WTC11 (cell line): ENCODE measurements around the gene MTREX. TPM values are rescaled to one million over a fixed set of nuclear protein-coding genes. Genes with fewer than 3 reads are reported as not detected.

Source experiments
- ATAC-seq: fragments of 200-7000 bp; cut with Tn5 transposase; 2 replicates; pipeline ENCODE4 v1.10.0; 2021; ENCODE audit warnings: mild to moderate bottlenecking, moderate library complexity
- CTCF ChIA-PET: fragments of 300-600 bp; sonication (Branson Sonifier 250); formaldehyde crosslinking; loops from one replicate; lab custom pipeline; 2021; ENCODE audit warnings: antibody characterized with exemption; lab: Charles Lee
- POLR2A ChIA-PET: fragments of 350-600 bp; sonication (Branson Sonifier 250); formaldehyde crosslinking; loops from one replicate; lab custom pipeline; 2021; ENCODE audit warnings: antibody characterized with exemption; lab: Charles Lee
- DNase-seq: peaks from one replicate; pipeline ENCODE4 v3.0.0; 2021; ENCODE audit warnings: low spot score
- H3K27ac Mint-ChIP-seq: 2 replicates; pipeline ENCODE4 v1.8.0; 2021; ENCODE audit warnings: mixed read lengths
- H3K27me3 Mint-ChIP-seq: 2 replicates; pipeline ENCODE4 v1.8.0; 2021; ENCODE audit warnings: low read depth, mild to moderate bottlenecking, moderate library complexity, mixed read lengths
- H3K36me3 Mint-ChIP-seq: 2 replicates; pipeline ENCODE4 v1.8.0; 2021; ENCODE audit warnings: mixed read lengths
- H3K4me1 Mint-ChIP-seq: 2 replicates; pipeline ENCODE4 v1.8.0; 2022; ENCODE audit warnings: mixed read lengths
- H3K4me3 Mint-ChIP-seq: 2 replicates; pipeline ENCODE4 v1.8.0; 2021; ENCODE audit warnings: mild to moderate bottlenecking, moderate library complexity, mixed read lengths
- H3K9me3 Mint-ChIP-seq: 2 replicates; pipeline ENCODE4 v1.8.0; 2021; ENCODE audit warnings: mixed read lengths
- ELF4 ChIP-seq: sonication (generic); formaldehyde crosslinking; IDR thresholded peaks from 2 replicates; pipeline ENCODE4 v1.8.1; 2022; ENCODE audit warnings: low read depth, mild to moderate bottlenecking, moderate library complexity, missing genetic modification reagents
- NR1H2 ChIP-seq: sonication (generic); formaldehyde crosslinking; IDR thresholded peaks from 2 replicates; pipeline ENCODE4 v1.9.0; 2021; ENCODE audit warnings: mild to moderate bottlenecking, moderate library complexity, missing genetic modification reagents
- TP53 ChIP-seq: sonication (generic); formaldehyde crosslinking; IDR thresholded peaks from 2 replicates; pipeline ENCODE4 v1.8.1; 2023; ENCODE audit warnings: mild to moderate bottlenecking, missing genetic modification reagents
- ZNF219 ChIP-seq: sonication (generic); formaldehyde crosslinking; IDR thresholded peaks from 2 replicates; pipeline ENCODE4 v1.8.0; 2023; ENCODE audit warnings: missing genetic modification reagents, mild to moderate bottlenecking, borderline replicate concordance
- ZNF232 ChIP-seq: sonication (generic); formaldehyde crosslinking; IDR thresholded peaks from 2 replicates; pipeline ENCODE4 v1.8.0; 2022; ENCODE audit warnings: mild to moderate bottlenecking, missing genetic modification reagents
- ZNF396 ChIP-seq: fragments of 250-450 bp; sonication (Bioruptor Pico); IDR thresholded peaks from 2 replicates; pipeline ENCODE4 v1.8.0; 2021; ENCODE audit warnings: mild to moderate bottlenecking, moderate library complexity, borderline replicate concordance
- ZNF423 ChIP-seq: fragments of 250-450 bp; sonication (Bioruptor Pico); IDR thresholded peaks from 2 replicates; pipeline ENCODE4 v2.1.2; 2022; ENCODE audit warnings: mild to moderate bottlenecking, moderate library complexity
- total RNA-seq: library from RNA; stranded (reverse); gene quantifications from 3 replicates; pipeline ENCODE4 v1.2.3, GENCODE V29; 2021
- TF ChIP-seq, protein P1 (sequence below): sonication (generic); formaldehyde crosslinking; IDR thresholded peaks from 2 replicates; pipeline ENCODE4 v1.8.0; 2023; ENCODE audit warnings: missing genetic modification reagents
- TF ChIP-seq, protein P2 (sequence below): fragments of 250-450 bp; sonication (Bioruptor Pico); IDR thresholded peaks from 2 replicates; pipeline ENCODE4 v2.1.2; 2022; ENCODE audit warnings: mild to moderate bottlenecking, moderate library complexity
- TF ChIP-seq, protein P3 (sequence below): sonication (generic); formaldehyde crosslinking; IDR thresholded peaks from 2 replicates; pipeline ENCODE4 v1.8.1; 2023; ENCODE audit warnings: mild to moderate bottlenecking, missing genetic modification reagents, moderate library complexity
- TF ChIP-seq, protein P4 (sequence below): sonication (generic); formaldehyde crosslinking; IDR thresholded peaks from 2 replicates; pipeline ENCODE4 v1.8.1; 2022; ENCODE audit warnings: missing genetic modification reagents, borderline replicate concordance
- TF ChIP-seq, protein P5 (sequence below): sonication (generic); formaldehyde crosslinking; IDR thresholded peaks from 2 replicates; pipeline ENCODE4 v1.8.1; 2023; ENCODE audit warnings: mild to moderate bottlenecking, moderate library complexity, missing genetic modification reagents
- TF ChIP-seq, protein P6 (sequence below): sonication (generic); formaldehyde crosslinking; IDR thresholded peaks from 2 replicates; pipeline ENCODE4 v1.8.1; 2023; ENCODE audit warnings: mild to moderate bottlenecking, missing genetic modification reagents

MTREX gene
- total RNA-seq, 1 experiment from 2014 or later, result 110 TPM

DNA sequence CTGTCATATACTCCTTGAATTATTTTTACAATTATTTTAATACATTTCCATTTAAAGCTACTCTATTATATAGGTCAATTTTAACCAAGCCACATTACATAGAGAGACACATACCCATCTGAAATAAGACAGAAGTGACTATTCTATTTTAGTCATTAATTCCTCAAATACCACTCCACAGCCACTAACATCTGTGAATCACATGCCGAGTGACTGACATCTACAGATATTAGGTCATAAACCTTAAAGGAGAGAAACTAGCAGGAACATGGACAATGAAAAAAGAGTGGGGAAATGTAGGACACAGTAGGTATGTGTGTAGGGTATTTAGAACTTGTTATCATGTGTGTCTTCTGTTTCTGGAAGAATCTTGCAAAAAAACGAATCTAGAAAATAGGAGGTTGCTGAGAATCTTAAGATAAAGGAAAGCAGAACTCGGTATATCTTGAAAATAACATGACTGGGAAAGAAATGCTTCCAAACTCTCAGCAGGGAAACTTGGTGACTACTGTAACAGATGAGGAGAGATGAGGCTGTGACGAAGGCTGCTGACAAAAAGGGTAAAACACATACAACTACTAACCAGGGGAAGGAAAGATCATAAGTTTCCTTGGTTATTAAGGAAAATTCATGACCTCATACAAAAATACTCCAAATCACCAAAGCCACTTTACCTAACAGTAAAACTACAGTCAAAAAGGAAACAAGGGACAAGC lies 142.4 kb downstream of the MTREX start:
- no peaks in the 10 kb centered on the region for H3K9me3 Mint-ChIP-seq
- no peaks in the 10 kb centered on the region for H3K27me3 Mint-ChIP-seq
- H3K36me3 Mint-ChIP-seq, result peaks cover 5% of the 10 kb centered on the region; the same call in 1 of the 2 replicates
- CTCF ChIA-PET, result no interaction called here
- H3K4me1 Mint-ChIP-seq, result peaks cover 42% of the 10 kb centered on the region
- ATAC-seq, result no peak
- peak overlapping the region; percentile 15 for H3K27ac Mint-ChIP-seq
- TF ChIP-seq, protein P1, sequence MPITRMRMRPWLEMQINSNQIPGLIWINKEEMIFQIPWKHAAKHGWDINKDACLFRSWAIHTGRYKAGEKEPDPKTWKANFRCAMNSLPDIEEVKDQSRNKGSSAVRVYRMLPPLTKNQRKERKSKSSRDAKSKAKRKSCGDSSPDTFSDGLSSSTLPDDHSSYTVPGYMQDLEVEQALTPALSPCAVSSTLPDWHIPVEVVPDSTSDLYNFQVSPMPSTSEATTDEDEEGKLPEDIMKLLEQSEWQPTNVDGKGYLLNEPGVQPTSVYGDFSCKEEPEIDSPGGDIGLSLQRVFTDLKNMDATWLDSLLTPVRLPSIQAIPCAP (CRISPR knock-in tag), result no peak
- TF ChIP-seq, protein P2, sequence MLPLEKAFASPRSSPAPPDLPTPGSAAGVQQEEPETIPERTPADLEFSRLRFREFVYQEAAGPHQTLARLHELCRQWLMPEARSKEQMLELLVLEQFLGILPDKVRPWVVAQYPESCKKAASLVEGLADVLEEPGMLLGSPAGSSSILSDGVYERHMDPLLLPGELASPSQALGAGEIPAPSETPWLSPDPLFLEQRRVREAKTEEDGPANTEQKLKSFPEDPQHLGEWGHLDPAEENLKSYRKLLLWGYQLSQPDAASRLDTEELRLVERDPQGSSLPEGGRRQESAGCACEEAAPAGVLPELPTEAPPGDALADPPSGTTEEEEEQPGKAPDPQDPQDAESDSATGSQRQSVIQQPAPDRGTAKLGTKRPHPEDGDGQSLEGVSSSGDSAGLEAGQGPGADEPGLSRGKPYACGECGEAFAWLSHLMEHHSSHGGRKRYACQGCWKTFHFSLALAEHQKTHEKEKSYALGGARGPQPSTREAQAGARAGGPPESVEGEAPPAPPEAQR (CRISPR knock-in tag), result no peak
- TF ChIP-seq, protein P3, sequence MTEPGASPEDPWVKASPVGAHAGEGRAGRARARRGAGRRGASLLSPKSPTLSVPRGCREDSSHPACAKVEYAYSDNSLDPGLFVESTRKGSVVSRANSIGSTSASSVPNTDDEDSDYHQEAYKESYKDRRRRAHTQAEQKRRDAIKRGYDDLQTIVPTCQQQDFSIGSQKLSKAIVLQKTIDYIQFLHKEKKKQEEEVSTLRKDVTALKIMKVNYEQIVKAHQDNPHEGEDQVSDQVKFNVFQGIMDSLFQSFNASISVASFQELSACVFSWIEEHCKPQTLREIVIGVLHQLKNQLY (CRISPR knock-in tag), result no peak
- no peak for TF ChIP-seq NR1H2 (CRISPR knock-in tag)
- no peak for TF ChIP-seq TP53 (CRISPR knock-in tag)
- TF ChIP-seq, protein P4, sequence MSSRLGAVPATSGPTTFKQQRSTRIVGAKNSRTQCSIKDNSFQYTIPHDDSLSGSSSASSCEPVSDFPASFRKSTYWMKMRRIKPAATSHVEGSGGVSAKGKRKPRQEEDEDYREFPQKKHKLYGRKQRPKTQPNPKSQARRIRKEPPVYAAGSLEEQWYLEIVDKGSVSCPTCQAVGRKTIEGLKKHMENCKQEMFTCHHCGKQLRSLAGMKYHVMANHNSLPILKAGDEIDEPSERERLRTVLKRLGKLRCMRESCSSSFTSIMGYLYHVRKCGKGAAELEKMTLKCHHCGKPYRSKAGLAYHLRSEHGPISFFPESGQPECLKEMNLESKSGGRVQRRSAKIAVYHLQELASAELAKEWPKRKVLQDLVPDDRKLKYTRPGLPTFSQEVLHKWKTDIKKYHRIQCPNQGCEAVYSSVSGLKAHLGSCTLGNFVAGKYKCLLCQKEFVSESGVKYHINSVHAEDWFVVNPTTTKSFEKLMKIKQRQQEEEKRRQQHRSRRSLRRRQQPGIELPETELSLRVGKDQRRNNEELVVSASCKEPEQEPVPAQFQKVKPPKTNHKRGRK (CRISPR knock-in tag), result no peak
- POLR2A ChIA-PET, result no interaction called here
- DNase-seq, result no peak
- no peak overlapping the region for H3K4me3 Mint-ChIP-seq

DNA sequence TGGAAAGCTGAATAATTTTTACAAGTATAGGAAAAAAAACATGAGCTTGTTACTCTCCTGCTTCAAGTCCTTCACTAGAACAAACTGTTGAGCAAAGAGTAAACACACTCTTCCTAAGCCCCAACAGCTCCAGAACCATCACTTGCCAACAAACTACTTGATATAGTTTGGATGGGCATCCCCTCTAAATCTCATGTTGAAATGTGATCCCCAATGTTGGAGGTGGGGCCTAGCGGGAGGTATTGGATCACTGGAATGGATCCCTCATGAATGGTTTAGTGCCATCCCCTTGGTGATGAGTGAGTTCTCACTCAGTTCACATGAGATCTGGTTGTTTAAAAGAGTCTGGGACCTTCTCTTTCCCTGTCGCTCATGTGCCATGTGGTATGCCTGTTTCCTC lies 144.2 kb downstream of the MTREX start:
- H3K36me3 Mint-ChIP-seq, result peaks cover 5% of the 10 kb centered on the region; the same call in 1 of the 2 replicates
- no peak overlapping the region for H3K4me3 Mint-ChIP-seq
- H3K4me1 Mint-ChIP-seq, result peaks cover 39% of the 10 kb centered on the region
- 0 out of 2 replicates have a peak overlapping the region, but pooled peaks have one; percentile 17 for H3K27ac Mint-ChIP-seq
- no peak for DNase-seq
- H3K9me3 Mint-ChIP-seq, result no peaks in the 10 kb centered on the region
- ChIA-PET CTCF (no interaction called here), POLR2A (no interaction called here)
- no peak for TF ChIP-seq ZNF232 (CRISPR knock-in tag)
- no peak for TF ChIP-seq ZNF423
- no peak for TF ChIP-seq ZNF219 (CRISPR knock-in tag)
- TF ChIP-seq, protein P5, sequence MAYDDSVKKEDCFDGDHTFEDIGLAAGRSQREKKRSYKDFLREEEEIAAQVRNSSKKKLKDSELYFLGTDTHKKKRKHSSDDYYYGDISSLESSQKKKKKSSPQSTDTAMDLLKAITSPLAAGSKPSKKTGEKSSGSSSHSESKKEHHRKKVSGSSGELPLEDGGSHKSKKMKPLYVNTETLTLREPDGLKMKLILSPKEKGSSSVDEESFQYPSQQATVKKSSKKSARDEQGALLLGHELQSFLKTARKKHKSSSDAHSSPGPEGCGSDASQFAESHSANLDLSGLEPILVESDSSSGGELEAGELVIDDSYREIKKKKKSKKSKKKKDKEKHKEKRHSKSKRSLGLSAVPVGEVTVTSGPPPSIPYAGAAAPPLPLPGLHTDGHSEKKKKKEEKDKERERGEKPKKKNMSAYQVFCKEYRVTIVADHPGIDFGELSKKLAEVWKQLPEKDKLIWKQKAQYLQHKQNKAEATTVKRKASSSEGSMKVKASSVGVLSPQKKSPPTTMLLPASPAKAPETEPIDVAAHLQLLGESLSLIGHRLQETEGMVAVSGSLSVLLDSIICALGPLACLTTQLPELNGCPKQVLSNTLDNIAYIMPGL (CRISPR knock-in tag), result no peak
- TF ChIP-seq, protein P6, sequence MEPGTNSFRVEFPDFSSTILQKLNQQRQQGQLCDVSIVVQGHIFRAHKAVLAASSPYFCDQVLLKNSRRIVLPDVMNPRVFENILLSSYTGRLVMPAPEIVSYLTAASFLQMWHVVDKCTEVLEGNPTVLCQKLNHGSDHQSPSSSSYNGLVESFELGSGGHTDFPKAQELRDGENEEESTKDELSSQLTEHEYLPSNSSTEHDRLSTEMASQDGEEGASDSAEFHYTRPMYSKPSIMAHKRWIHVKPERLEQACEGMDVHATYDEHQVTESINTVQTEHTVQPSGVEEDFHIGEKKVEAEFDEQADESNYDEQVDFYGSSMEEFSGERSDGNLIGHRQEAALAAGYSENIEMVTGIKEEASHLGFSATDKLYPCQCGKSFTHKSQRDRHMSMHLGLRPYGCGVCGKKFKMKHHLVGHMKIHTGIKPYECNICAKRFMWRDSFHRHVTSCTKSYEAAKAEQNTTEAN (CRISPR knock-in tag), result no peak
- TF ChIP-seq ZNF396 (CRISPR knock-in tag), result no peak
- ATAC-seq, result peak; percentile 43; the same call in 1 of the 2 replicates
- no peaks in the 10 kb centered on the region for H3K27me3 Mint-ChIP-seq

DNA sequence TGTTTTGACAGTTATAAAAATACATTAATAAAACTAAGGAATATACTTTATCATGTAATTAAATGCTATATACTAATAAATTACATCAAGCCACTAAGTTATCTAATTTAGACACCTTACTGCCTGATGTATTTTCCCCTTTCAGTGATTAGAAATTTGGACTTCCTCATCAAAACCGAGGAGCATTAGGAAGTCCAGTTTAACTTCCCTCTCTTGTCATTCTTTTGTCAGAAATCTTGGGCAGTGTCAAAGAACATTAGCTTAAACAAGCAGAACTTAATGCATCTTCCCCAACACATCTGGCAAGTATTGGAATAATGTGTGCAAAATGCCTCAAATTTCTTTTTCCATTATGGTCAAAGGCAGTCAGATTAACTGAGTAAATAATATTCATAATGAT lies 145.4 kb downstream of the MTREX start:
- ATAC-seq (no peak), DNase-seq (no peak)
- no peak for TF ChIP-seq ELF4 (CRISPR knock-in tag)
- ChIA-PET POLR2A (no interaction called here), CTCF (no interaction called here)
- Mint-ChIP-seq H3K36me3 (peaks cover 3% of the 10 kb centered on the region; the same call in 1 of the 2 replicates), H3K27me3 (no peaks in the 10 kb centered on the region), H3K4me1 (peaks cover 35% of the 10 kb centered on the region), H3K4me3 (no peak overlapping the region), H3K9me3 (no peaks in the 10 kb centered on the region), H3K27ac (peak overlapping the region; percentile 41; the same call in 1 of the 2 replicates)
